HEK293T (cell line): Measurements from ENCODE around the gene ENG.

Source experiments
- CTCF ChIA-PET: fragments of 350-600 bp; formaldehyde crosslinking; extraction: SDS; loops from one replicate; lab custom pipeline; 2021; ENCODE audit warnings: antibody characterized with exemption, inconsistent platforms; lab: Yijun Ruan, JAX
- POLR2A ChIA-PET: fragments of 350-600 bp; formaldehyde crosslinking; extraction: SDS; loops from one replicate; lab custom pipeline; 2020; ENCODE audit warnings: antibody characterized with exemption, inconsistent platforms; lab: Yijun Ruan, JAX
- DNase-seq: peaks from one replicate; pipeline ENCODE4 v3.0.0; 2012; ENCODE audit warnings: mixed read lengths; ENCODE audit errors: extremely low spot score
- ARNT ChIP-seq: fragments of 450-650 bp; IDR thresholded peaks from 2 replicates; pipeline ENCODE4 v1.6.1; 2017; ENCODE audit warnings: mild to moderate bottlenecking
- BHLHE40 ChIP-seq: fragments of 450-650 bp; IDR thresholded peaks from 2 replicates; pipeline ENCODE4 v1.6.1; 2016; ENCODE audit warnings: mild to moderate bottlenecking, moderate library complexity, borderline replicate concordance
- CTBP1 ChIP-seq: fragments of 450-650 bp; IDR thresholded peaks from 2 replicates; pipeline ENCODE4 v1.6.1; 2016; ENCODE audit warnings: borderline replicate concordance
- ELF4 ChIP-seq: fragments of 450-650 bp; IDR thresholded peaks from 2 replicates; pipeline ENCODE4 v1.6.1; 2017; ENCODE audit warnings: antibody characterized with exemption
- FOXA1 ChIP-seq: fragments of 450-650 bp; IDR thresholded peaks from 2 replicates; pipeline ENCODE4 v1.6.1; 2016; ENCODE audit warnings: mild to moderate bottlenecking
- FOXK2 ChIP-seq: fragments of 450-650 bp; IDR thresholded peaks from 2 replicates; pipeline ENCODE4 v1.6.1; 2016; ENCODE audit warnings: mild to moderate bottlenecking
- FOXM1 ChIP-seq: fragments of 450-650 bp; IDR thresholded peaks from 2 replicates; pipeline ENCODE4 v1.6.1; 2017; ENCODE audit warnings: mild to moderate bottlenecking, borderline replicate concordance
- HDGF ChIP-seq: fragments of 450-650 bp; IDR thresholded peaks from 2 replicates; pipeline ENCODE4 v1.6.1; 2017; ENCODE audit warnings: antibody characterized with exemption, borderline replicate concordance
- L3MBTL2 ChIP-seq: fragments of 450-650 bp; conservative IDR thresholded peaks from 2 replicates; pipeline ENCODE4 v1.6.1; 2016; ENCODE audit warnings: mild to moderate bottlenecking
- LEF1 ChIP-seq: fragments of 450-650 bp; IDR thresholded peaks from 2 replicates; pipeline ENCODE4 v1.6.1; 2017; ENCODE audit warnings: mild to moderate bottlenecking, borderline replicate concordance
- NFRKB ChIP-seq: fragments of 450-650 bp; IDR thresholded peaks from 2 replicates; pipeline ENCODE4 v1.6.1; 2016; ENCODE audit warnings: mild to moderate bottlenecking, moderate library complexity
- PKNOX1 ChIP-seq: fragments of 450-650 bp; IDR thresholded peaks from 2 replicates; pipeline ENCODE4 v1.6.1; 2016
- SP1 ChIP-seq: fragments of 450-650 bp; IDR thresholded peaks from 2 replicates; pipeline ENCODE4 v1.6.1; 2017
- SUZ12 ChIP-seq: fragments of 450-650 bp; IDR thresholded peaks from 2 replicates; pipeline ENCODE4 v1.6.1; 2016; ENCODE audit warnings: mild to moderate bottlenecking
- TARDBP ChIP-seq: fragments of 450-650 bp; IDR thresholded peaks from 2 replicates; pipeline ENCODE4 v1.6.1; 2016
- ZNF384 ChIP-seq: fragments of 450-650 bp; IDR thresholded peaks from 2 replicates; pipeline ENCODE4 v1.6.1; 2016

The ENG gene

GRCh38 chr9:127773981-127774380 lies 80.5 kb downstream of the ENG start:
- ChIA-PET POLR2A (interaction anchor here (0.9 kb wide), 1 partner anchor 13 kb away, joined by 3 read pairs; no protein-coding TSS in a partner anchor), CTCF (no interaction called here)
- no peak for DNase-seq
- TF ChIP-seq ARNT (no peak), FOXA1 (no peak), HDGF (no peak), L3MBTL2 (no peak), SUZ12 (no peak), FOXK2 (no peak), SP1 (no peak), BHLHE40 (no peak), LEF1 (no peak), CTBP1 (no peak), FOXM1 (no peak), ELF4 (no peak), ZNF384 (no peak), PKNOX1 (no peak), NFRKB (no peak), TARDBP (no peak)

DNA sequence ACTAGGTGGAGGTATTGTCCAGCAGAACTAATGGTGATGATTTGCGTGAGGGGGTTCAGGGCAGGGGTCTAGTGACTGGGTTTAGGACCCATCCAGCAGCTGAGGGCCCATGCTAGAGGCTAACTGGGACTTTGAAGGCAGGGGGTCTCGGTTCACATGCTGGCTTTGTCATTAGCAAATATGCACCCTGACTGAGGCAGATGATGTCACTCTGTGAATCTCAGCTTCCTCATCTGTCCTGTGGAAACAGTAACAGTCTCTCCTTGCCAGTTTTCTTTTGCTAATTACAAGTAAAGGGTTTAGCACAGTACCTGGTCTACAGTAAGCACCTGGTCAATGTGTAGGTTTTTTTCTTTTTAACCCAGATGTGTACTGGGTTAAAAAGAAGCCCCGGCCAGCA lies 81.2 kb downstream of the ENG start:
- ChIA-PET POLR2A (no interaction called here), CTCF (no interaction called here)
- TF ChIP-seq ELF4: no peak
- no peak for TF ChIP-seq TARDBP
- no peak for TF ChIP-seq FOXK2
- TF ChIP-seq FOXM1: no peak
- no peak for TF ChIP-seq PKNOX1
- TF ChIP-seq HDGF: no peak
- TF ChIP-seq BHLHE40: no peak
- TF ChIP-seq SP1: no peak
- DNase-seq: no peak

DNA sequence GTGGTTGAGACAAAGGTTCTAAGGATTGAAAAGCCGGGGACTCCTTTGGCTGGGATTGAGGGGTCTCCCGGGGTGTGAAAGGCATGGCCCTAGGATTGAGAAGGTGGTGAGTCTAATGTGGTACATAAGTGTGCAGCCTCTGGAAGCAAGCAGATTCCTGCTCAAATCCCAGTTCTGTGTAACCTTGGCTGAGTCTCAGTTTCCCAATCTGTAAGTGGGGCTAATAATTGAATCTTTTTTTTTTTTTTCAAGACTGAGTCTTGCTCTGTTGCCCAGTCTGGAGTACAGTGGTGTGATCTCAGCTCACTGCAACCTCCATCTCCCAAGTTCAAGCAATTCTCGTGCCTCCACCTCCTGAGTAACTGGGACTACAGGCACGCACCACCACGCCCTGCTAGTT lies 81.9 kb downstream of the ENG start:
- ChIA-PET POLR2A (no interaction called here), CTCF (no interaction called here)
- no peak for DNase-seq
- no peak for TF ChIP-seq SP1
- no peak for TF ChIP-seq SUZ12
- TF ChIP-seq FOXK2: no peak
- TF ChIP-seq FOXM1: no peak
- TF ChIP-seq FOXA1: no peak
- TF ChIP-seq PKNOX1: no peak
- TF ChIP-seq NFRKB: no peak
- no peak for TF ChIP-seq HDGF
- no peak for TF ChIP-seq TARDBP
- TF ChIP-seq BHLHE40: no peak
- TF ChIP-seq CTBP1: no peak
- no peak for TF ChIP-seq ARNT
- no peak for TF ChIP-seq ELF4
- TF ChIP-seq L3MBTL2: no peak
- no peak for TF ChIP-seq LEF1
- TF ChIP-seq ZNF384: no peak; the same call in 1 of the 2 replicates

- TF ChIP-seq NFRKB (no peak), BHLHE40 (no peak), ARNT (no peak), PKNOX1 (no peak), ELF4 (no peak), CTBP1 (no peak), ZNF384 (no peak), SP1 (no peak), FOXK2 (no peak), FOXM1 (no peak), LEF1 (no peak), FOXA1 (no peak), HDGF (no peak), TARDBP (no peak), SUZ12 (no peak), L3MBTL2 (no peak)
- DNase-seq: no peak
- ChIA-PET POLR2A (interaction anchor here (1.0 to 1.2 kb wide), 2 partner anchors 14 to 37 kb away, joined by 9 read pairs; partner anchors contain the start of genes CDK9 and TOR2A), CTCF (interaction anchor here (1.0 to 1.3 kb wide), 4 partner anchors 11 to 150 kb away, joined by 3 to 10 read pairs (median 5); partner anchors contain the start of genes CDK9 and TOR2A)
Measured at GRCh38 chr9:127771570-127772189, 82.8 kb downstream of the ENG start.

GRCh38 chr9:127770905-127771569 lies 83.4 kb downstream of the ENG start:
- no peak; the same call in 1 of the 2 replicates for TF ChIP-seq SP1
- no peak for TF ChIP-seq FOXA1
- TF ChIP-seq FOXK2: no peak
- TF ChIP-seq PKNOX1: peak; percentile 98
- no peak for TF ChIP-seq ELF4
- POLR2A ChIA-PET: interaction anchor here (1.0 to 1.2 kb wide), 2 partner anchors 14 to 36 kb away, joined by 9 read pairs; partner anchors contain the start of genes CDK9 and TOR2A
- DNase-seq: peak; percentile 99
- CTCF ChIA-PET: interaction anchor here (0.6 to 1.3 kb wide), 5 partner anchors 12 to 266 kb away, joined by 3 to 10 read pairs (median 3); partner anchors contain the start of genes CDK9 and TOR2A
